EL (cell line): ENCODE results near the gene GSTA3.

Experiments
- DNase-seq: peaks from one replicate; pipeline ENCODE4 v3.0.0-alpha.2; 2016

GSTA3 gene

GRCh38 chr6:52849137-52849536 is 60.4 kb downstream of the GSTA3 start:
- DNase-seq: no peak
